Bronchial epithelial cell (primary cell): ENCODE data around the gene LSAMP. TPM values are rescaled to one million over a fixed set of nuclear protein-coding genes. Genes with fewer than 3 reads are reported as not detected.

ENCODE experiments used
- DNase-seq: peaks from one replicate; pipeline ENCODE4 v3.0.0-alpha.2; 2010; ENCODE audit warnings: low read depth
- FAIRE-seq: peaks from 2 replicates; lab custom pipeline; 2011; peaks lifted over from hg19 to GRCh38; lab: Jason Lieb, UNC
- H3K27me3 ChIP-seq: 2 replicates; pipeline ENCODE4 v1.5.1; 2011; ENCODE audit warnings: low read length; ENCODE audit not compliant: control insufficient read depth, insufficient read depth
- H3K36me3 ChIP-seq: 2 replicates; pipeline ENCODE4 v1.5.1; 2011; ENCODE audit warnings: low read length; ENCODE audit not compliant: control insufficient read depth, insufficient read depth
- H3K4me3 ChIP-seq: 2 replicates; pipeline ENCODE4 v1.5.1; 2011; ENCODE audit warnings: mild to moderate bottlenecking, low read depth, low read length, control low read depth
- total RNA-seq: library from RNA; depleted of rRNA; stranded (reverse); fragments of >200 nt; gene quantifications from 2 replicates; pipeline ENCODE4 v1.2.1, GENCODE V29; 2014
- TF ChIP-seq, protein P1 (sequence below): IDR thresholded peaks from 2 replicates; pipeline ENCODE4 v1.5.1; 2011; ENCODE audit warnings: mild to moderate bottlenecking, moderate library complexity, low read length, control low read depth, inconsistent platforms; ENCODE audit not compliant: insufficient read depth, severe bottlenecking

Gene LSAMP
- total RNA-seq, 1 donor from 2014 or later = 0.26 TPM

DNA sequence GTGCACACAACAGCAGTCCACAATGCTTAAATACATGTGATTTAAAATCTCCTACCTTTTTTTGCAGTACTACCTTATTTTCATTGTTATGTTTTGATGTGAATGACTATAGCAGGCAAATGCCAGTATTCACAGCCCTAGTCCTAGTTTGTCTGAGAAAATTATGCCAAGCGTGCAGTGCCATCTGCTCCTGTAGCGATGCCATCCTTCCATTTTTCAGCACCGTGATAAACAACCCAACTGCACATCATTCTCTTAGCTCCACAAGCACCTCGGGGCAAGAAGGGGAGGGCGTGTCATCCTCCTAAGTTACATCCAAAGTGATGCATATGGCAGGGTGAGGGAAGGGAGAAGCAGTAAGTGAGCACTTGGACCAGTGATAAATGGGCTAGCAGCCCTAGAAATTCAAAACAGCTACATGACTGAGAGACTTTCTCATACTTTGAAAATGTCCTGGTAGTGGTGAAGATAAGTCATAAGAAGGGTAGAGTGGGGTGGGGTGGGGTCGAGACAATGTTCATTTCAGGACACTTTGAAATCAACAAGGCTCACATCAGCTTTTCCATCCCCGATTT is 198.8 kb downstream of the LSAMP start:
- no peak for DNase-seq
- no peak overlapping the region for H3K4me3 ChIP-seq
- no peaks in the 10 kb centered on the region for H3K27me3 ChIP-seq
- TF ChIP-seq, protein P1, sequence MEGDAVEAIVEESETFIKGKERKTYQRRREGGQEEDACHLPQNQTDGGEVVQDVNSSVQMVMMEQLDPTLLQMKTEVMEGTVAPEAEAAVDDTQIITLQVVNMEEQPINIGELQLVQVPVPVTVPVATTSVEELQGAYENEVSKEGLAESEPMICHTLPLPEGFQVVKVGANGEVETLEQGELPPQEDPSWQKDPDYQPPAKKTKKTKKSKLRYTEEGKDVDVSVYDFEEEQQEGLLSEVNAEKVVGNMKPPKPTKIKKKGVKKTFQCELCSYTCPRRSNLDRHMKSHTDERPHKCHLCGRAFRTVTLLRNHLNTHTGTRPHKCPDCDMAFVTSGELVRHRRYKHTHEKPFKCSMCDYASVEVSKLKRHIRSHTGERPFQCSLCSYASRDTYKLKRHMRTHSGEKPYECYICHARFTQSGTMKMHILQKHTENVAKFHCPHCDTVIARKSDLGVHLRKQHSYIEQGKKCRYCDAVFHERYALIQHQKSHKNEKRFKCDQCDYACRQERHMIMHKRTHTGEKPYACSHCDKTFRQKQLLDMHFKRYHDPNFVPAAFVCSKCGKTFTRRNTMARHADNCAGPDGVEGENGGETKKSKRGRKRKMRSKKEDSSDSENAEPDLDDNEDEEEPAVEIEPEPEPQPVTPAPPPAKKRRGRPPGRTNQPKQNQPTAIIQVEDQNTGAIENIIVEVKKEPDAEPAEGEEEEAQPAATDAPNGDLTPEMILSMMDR = no peak
- H3K36me3 ChIP-seq = no peaks in the 10 kb centered on the region
- no peak for FAIRE-seq

DNA sequence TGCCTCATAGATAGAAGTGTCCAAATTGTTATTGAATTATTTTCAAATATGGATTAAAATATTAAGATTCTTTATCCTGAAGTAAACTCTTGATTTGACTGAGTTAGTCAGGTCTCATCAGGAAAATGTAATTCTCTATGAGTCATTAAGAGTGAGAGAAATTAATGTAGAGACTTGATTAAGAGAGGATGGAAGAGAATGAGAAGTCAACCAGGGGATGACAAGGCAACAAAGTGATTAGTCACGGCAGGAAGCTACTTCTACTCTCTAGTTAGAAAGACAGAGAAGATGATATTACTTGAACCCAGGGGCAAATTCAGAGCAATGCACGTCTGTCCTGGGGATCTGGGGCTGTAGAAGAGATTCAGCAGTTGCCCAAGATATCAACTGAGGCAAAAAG is 202.5 kb downstream of the LSAMP start:
- no peaks in the 10 kb centered on the region for H3K27me3 ChIP-seq
- H3K4me3 ChIP-seq = no peak overlapping the region
- TF ChIP-seq, protein P1 = no peak
- DNase-seq = peak; percentile 15
- no peak for FAIRE-seq
- H3K36me3 ChIP-seq = no peaks in the 10 kb centered on the region

DNA sequence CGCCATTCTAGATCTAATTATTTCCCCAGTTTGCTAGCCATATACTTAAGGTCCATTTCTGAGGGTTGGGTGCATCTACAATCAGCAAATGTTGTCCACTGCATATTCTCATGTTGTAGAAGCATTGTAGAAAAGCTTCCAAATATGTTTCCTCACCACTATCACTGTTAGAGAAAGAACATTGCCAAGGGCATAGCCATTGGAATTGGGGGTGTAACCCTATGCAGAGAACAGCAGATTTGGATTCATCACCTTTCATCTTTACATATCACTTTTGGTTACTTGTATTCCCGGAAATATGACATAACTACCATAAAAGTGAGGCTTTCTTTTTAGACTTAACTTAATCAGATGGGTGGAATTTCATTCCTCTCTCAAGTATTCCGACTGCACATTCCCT is 203.6 kb downstream of the LSAMP start:
- no peaks in the 10 kb centered on the region for H3K36me3 ChIP-seq
- no peak overlapping the region for H3K4me3 ChIP-seq
- H3K27me3 ChIP-seq = no peaks in the 10 kb centered on the region
- FAIRE-seq (no peak), DNase-seq (no peak)
- TF ChIP-seq, protein P1 = no peak

DNA sequence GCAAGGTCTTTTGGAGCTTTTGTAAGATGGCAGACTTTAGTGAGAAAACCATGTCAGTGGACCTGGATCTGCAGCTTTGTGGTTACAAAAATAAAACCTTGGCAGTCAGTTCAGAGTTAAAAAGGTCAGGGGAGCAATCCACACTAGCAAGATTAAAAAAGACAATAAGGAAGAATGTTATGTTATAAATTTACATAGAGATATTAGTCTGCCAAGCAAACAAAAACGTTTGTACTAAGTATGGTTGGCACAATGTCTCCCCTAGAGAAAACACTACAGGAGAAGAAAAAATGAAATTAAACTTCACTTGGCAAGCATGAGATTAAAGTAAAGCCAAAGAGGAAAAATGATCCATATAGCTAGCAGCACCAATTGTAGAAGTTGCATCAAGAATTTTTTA is 205.0 kb downstream of the LSAMP start:
- no peaks in the 10 kb centered on the region for H3K36me3 ChIP-seq
- no peaks in the 10 kb centered on the region for H3K27me3 ChIP-seq
- DNase-seq (no peak), FAIRE-seq (no peak)
- TF ChIP-seq, protein P1 = no peak
- H3K4me3 ChIP-seq = no peak overlapping the region

DNA sequence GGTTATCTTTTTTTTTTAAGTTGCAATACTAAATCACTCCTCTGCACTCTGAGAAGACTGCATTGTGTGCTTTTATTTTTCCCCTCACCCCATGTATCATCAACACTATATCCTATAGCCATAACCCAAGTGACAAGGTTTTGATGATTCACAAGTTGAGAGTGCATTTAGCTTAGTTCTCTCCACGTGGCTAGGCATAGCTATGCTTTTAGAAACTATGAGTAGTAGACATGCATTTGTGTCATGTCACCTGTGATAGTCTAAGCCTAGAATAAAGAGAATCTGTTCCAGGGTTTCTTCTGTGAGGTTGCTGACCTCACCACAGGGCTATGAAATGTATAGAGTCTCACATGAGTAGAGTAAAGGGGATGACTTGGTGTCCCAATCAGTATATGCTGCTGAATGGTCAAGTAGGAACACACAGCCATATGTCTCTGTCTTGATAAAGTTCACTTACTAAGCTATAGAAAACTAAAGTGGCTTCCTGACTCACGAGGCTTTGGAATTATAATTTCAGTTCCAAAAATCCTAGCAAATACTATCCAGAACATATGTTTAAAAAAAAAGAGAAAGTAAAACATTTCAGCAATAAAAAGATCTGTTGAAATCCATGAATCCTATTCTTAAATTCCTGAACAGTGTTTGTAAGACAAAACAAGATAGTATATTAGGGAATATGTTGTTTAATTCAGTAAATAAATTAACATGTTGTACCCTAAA is 206.3 kb downstream of the LSAMP start:
- Histone ChIP-seq H3K36me3 (no peaks in the 10 kb centered on the region), H3K27me3 (no peaks in the 10 kb centered on the region), H3K4me3 (no peak overlapping the region)
- no peak for FAIRE-seq
- no peak for DNase-seq
- TF ChIP-seq, protein P1 = no peak
